H1 (cell line): Measurements from ENCODE around the gene JOSD2. TPM values are rescaled to one million over a fixed set of nuclear protein-coding genes. Genes with fewer than 3 reads are reported as not detected.

Experiments
- CTCF ChIA-PET: fragments of 300-600 bp; sonication (Branson Sonifier 250); formaldehyde crosslinking; loops from one replicate; lab custom pipeline; 2021; ENCODE audit not compliant: partially characterized antibody; lab: Charles Lee
- POLR2A ChIA-PET: fragments of 300-600 bp; sonication (Branson Sonifier 250); formaldehyde crosslinking; loops from one replicate; lab custom pipeline; 2021; ENCODE audit warnings: inconsistent platforms; ENCODE audit not compliant: partially characterized antibody; lab: Charles Lee
- DNase-seq, 2 experiments: peaks; one replicate each; pipeline versions ENCODE4 v3.0.0 to v3.0.0-alpha.2; 2010 to 2022; ENCODE audit warnings: low spot score in 2 of 2, low read depth in 1 of 2, mixed read lengths in 1 of 2
- FAIRE-seq: peaks from 2 replicates; lab custom pipeline; 2011; peaks lifted over from hg19 to GRCh38; lab: Jason Lieb, UNC
- H2AFZ ChIP-seq: 2 replicates; pipeline ENCODE4 v1.8.1; 2012; ENCODE audit warnings: low read length, inconsistent platforms
- H2AK5ac ChIP-seq: 2 replicates; pipeline ENCODE4 v1.6.1; 2013; ENCODE audit warnings: low read depth, low read length
- H2BK120ac ChIP-seq: replicated peaks from 2 replicates; pipeline ENCODE3; 2013; ENCODE audit warnings: low read depth, low read length, inconsistent platforms
- H2BK12ac ChIP-seq: 2 replicates; pipeline ENCODE4 v1.6.1; 2013; ENCODE audit warnings: low read depth, low read length
- H2BK15ac ChIP-seq: 2 replicates; pipeline ENCODE4 v1.6.1; 2013; ENCODE audit warnings: low read length
- H2BK20ac ChIP-seq: 2 replicates; pipeline ENCODE4 v1.6.1; 2013; ENCODE audit warnings: low read length
- H2BK5ac ChIP-seq: 2 replicates; pipeline ENCODE4 v1.6.1; 2013; ENCODE audit warnings: low read depth, low read length
- H3K14ac ChIP-seq: 2 replicates; pipeline ENCODE4 v1.6.1; 2013; ENCODE audit warnings: inconsistent platforms; ENCODE audit not compliant: insufficient read length
- H3K18ac ChIP-seq: 2 replicates; pipeline ENCODE4 v1.6.1; 2013; ENCODE audit warnings: low read length; ENCODE audit errors: extremely low read depth
- H3K23ac ChIP-seq: 2 replicates; pipeline ENCODE4 v1.6.1; 2013; ENCODE audit warnings: inconsistent platforms; ENCODE audit not compliant: insufficient read length
- H3K23me2 ChIP-seq: 2 replicates; pipeline ENCODE4 v1.6.1; 2013; ENCODE audit warnings: low read depth, low read length
- H3K27ac ChIP-seq: 2 replicates; pipeline ENCODE4 v1.6.1; 2011; ENCODE audit warnings: low read depth, low read length, inconsistent platforms
- H3K27me3 ChIP-seq, 4 experiments: replicated peaks in 1 of 4; 1 replicate in 1 of 4; 2 replicates in 3 of 4; pipeline versions ENCODE4 v1.6.1 to v1.8.1; 2011 to 2013; ENCODE audit warnings: low read length in 3 of 4, mild to moderate bottlenecking in 3 of 4, inconsistent platforms in 2 of 4, mixed read lengths in 2 of 4, moderate library complexity in 1 of 4; ENCODE audit not compliant: control insufficient read depth in 3 of 4, insufficient read depth in 3 of 4; ENCODE audit errors: extremely low read depth in 1 of 4
- H3K36me3 ChIP-seq, 4 experiments: 2 replicates each; pipeline versions ENCODE4 v1.6.1 to v1.8.1; 2011 to 2013; ENCODE audit warnings: mild to moderate bottlenecking in 4 of 4, low read length in 3 of 4, moderate library complexity in 2 of 4, control low read depth in 1 of 4, inconsistent platforms in 1 of 4; ENCODE audit not compliant: insufficient read depth in 4 of 4, control insufficient read depth in 2 of 4
- H3K4ac ChIP-seq: replicated peaks from 2 replicates; pipeline ENCODE3; 2013; ENCODE audit warnings: low read length, low read depth, mixed read lengths, inconsistent platforms; ENCODE audit not compliant: insufficient read length
- H3K4me1 ChIP-seq, 4 experiments: replicated peaks in 1 of 4; 1 replicate in 1 of 4; 2 replicates in 3 of 4; pipeline versions ENCODE4 v1.6.1 to v1.8.1; 2011 to 2013; ENCODE audit warnings: low read length in 3 of 4, inconsistent platforms in 2 of 4, mixed read lengths in 1 of 4; ENCODE audit not compliant: insufficient read depth in 4 of 4, control insufficient read depth in 3 of 4
- H3K4me2 ChIP-seq, 2 experiments: 2 replicates each; pipeline versions ENCODE4 v1.6.1 to v1.8.1; 2011 to 2013; ENCODE audit warnings: low read depth in 2 of 2, low read length in 2 of 2, control low read depth in 1 of 2, inconsistent platforms in 1 of 2, mild to moderate bottlenecking in 1 of 2; ENCODE audit not compliant: insufficient read depth in 1 of 2
- H3K4me3 ChIP-seq, 4 experiments: fragments of 200-600, 300-600 bp in 1 of 4; sonication (generic), shearing (Covaris generic), sonication (Bioruptor Twin) in 1 of 4; 2 replicates each; pipeline versions ENCODE4 v1.5.1 to v1.8.1; 2011 to 2016; ENCODE audit warnings: low read length in 4 of 4, low read depth in 3 of 4, control low read depth in 2 of 4, inconsistent platforms in 2 of 4, mild to moderate bottlenecking in 2 of 4, mixed read lengths in 1 of 4, moderate library complexity in 1 of 4; ENCODE audit not compliant: insufficient read depth in 2 of 4; ENCODE audit errors: extremely low read depth in 1 of 4
- H3K56ac ChIP-seq: replicated peaks from 2 replicates; pipeline ENCODE3; 2013; ENCODE audit warnings: low read depth, mild to moderate bottlenecking, mixed read lengths, low read length, inconsistent platforms; ENCODE audit not compliant: insufficient read length
- H3K79me1 ChIP-seq: 2 replicates; pipeline ENCODE4 v1.6.1; 2013; ENCODE audit warnings: low read depth, low read length, control low read depth
- H3K79me2 ChIP-seq, 2 experiments: 2 replicates each; pipeline versions ENCODE4 v1.6.1 to v1.8.1; 2012 to 2013; ENCODE audit warnings: low read length in 2 of 2, mild to moderate bottlenecking in 2 of 2, inconsistent platforms in 1 of 2; ENCODE audit not compliant: insufficient read depth in 2 of 2, control insufficient read depth in 1 of 2
- H3K9ac ChIP-seq, 4 experiments: replicated peaks in 1 of 4; 1 replicate in 1 of 4; 2 replicates in 3 of 4; pipeline versions ENCODE4 v1.6.1 to v1.8.1; 2011 to 2013; ENCODE audit warnings: low read depth in 3 of 4, low read length in 3 of 4, control low read depth in 2 of 4, mild to moderate bottlenecking in 2 of 4, moderate library complexity in 2 of 4, inconsistent platforms in 1 of 4; ENCODE audit errors: extremely low read depth in 1 of 4
- H3K9me3 ChIP-seq, 2 experiments: 2 replicates each; pipeline versions ENCODE4 v1.6.1 to v1.8.1; 2012 to 2013; ENCODE audit warnings: mild to moderate bottlenecking in 2 of 2, moderate library complexity in 2 of 2, control low read depth in 1 of 2, inconsistent platforms in 1 of 2, low read depth in 1 of 2, low read length in 1 of 2, mixed read lengths in 1 of 2; ENCODE audit not compliant: insufficient read depth in 2 of 2
- H4K20me1 ChIP-seq, 2 experiments: replicated peaks in 1 of 2; 2 replicates each; pipeline versions ENCODE3 to v1.8.1; 2011 to 2013; ENCODE audit warnings: inconsistent platforms in 2 of 2, low read length in 2 of 2, mild to moderate bottlenecking in 1 of 2; ENCODE audit not compliant: insufficient read depth in 2 of 2, control insufficient read depth in 1 of 2
- H4K5ac ChIP-seq: 2 replicates; pipeline ENCODE4 v1.6.1; 2013; ENCODE audit warnings: low read length, low read depth, mixed read lengths, inconsistent platforms; ENCODE audit not compliant: insufficient read length
- H4K8ac ChIP-seq: 2 replicates; pipeline ENCODE4 v1.8.0; 2013; ENCODE audit warnings: mild to moderate bottlenecking, moderate library complexity, low read length, inconsistent platforms; ENCODE audit not compliant: insufficient read depth; ENCODE audit errors: extremely low read depth
- H4K91ac ChIP-seq: replicated peaks from 2 replicates; pipeline ENCODE3; 2013; ENCODE audit warnings: low read length, mixed read lengths, inconsistent platforms; ENCODE audit not compliant: insufficient read length
- CBX5 ChIP-seq: fragments of 300-800, 300-1000 bp; sonication (generic); IDR thresholded peaks from 2 replicates; pipeline ENCODE4 v1.7.1; 2016; ENCODE audit warnings: antibody characterized with exemption, low read length, low read depth
- CEBPB ChIP-seq: IDR thresholded peaks from 2 replicates; pipeline ENCODE4 v1.6.1; 2012; ENCODE audit warnings: low read depth, low read length
- CHD1 ChIP-seq: IDR thresholded peaks from 2 replicates; pipeline ENCODE4 v1.6.1; 2012; ENCODE audit warnings: low read depth, low read length, improper control_type of control experiment
- JUND ChIP-seq: IDR thresholded peaks from 2 replicates; pipeline ENCODE4 v1.6.1; 2011; ENCODE audit warnings: mild to moderate bottlenecking, improper control_type of control experiment, low read length
- MAX ChIP-seq: IDR thresholded peaks from 2 replicates; pipeline ENCODE4 v1.6.1; 2012; ENCODE audit warnings: inconsistent platforms
- NRF1 ChIP-seq: IDR thresholded peaks from 2 replicates; pipeline ENCODE4 v1.6.1; 2011; ENCODE audit warnings: mild to moderate bottlenecking, low read depth, low read length, improper control_type of control experiment
- POLR2A ChIP-seq, 2 experiments: IDR thresholded peaks; 1 replicate in 1 of 2; 2 replicates in 1 of 2; pipeline ENCODE4 v1.6.1; 2011; ENCODE audit warnings: low read depth in 2 of 2, low read length in 2 of 2, mild to moderate bottlenecking in 2 of 2; ENCODE audit errors: control extremely low read depth in 1 of 2
- RFX5 ChIP-seq: IDR thresholded peaks from 2 replicates; pipeline ENCODE4 v1.6.1; 2011; ENCODE audit warnings: low read depth, low read length, improper control_type of control experiment, borderline replicate concordance
- SP4 ChIP-seq: IDR thresholded peaks from 2 replicates; pipeline ENCODE4 v1.6.1; 2012; ENCODE audit warnings: low read length, inconsistent platforms
- SRF ChIP-seq: IDR thresholded peaks from 2 replicates; pipeline ENCODE4 v1.6.1; 2011; ENCODE audit warnings: mild to moderate bottlenecking, low read depth, low read length, moderate library complexity
- SUZ12 ChIP-seq: fragments of 200-600 bp; sonication (generic); IDR thresholded peaks from 2 replicates; pipeline ENCODE4 v1.6.1; 2012; ENCODE audit warnings: mild to moderate bottlenecking, inconsistent platforms, low read length, moderate library complexity, mixed read lengths
- WGBS, 2 experiments: shearing (Covaris generic) in 1 of 2; methylation state at CpG; one replicate each; pipeline versions ENCODE4 v1.1.6 to v1.1.7; 2013 to 2015; ENCODE audit warnings: low lambda C conversion rate in 2 of 2, mixed read lengths in 2 of 2, inconsistent platforms in 1 of 2, low coverage in 1 of 2, missing lambda C conversion rate in 1 of 2; ENCODE audit not compliant: insufficient replicate concordance in 2 of 2, insufficient coverage in 1 of 2, insufficient read length in 1 of 2; ENCODE audit errors: extremely low coverage in 1 of 2, missing lambda C conversion rate in 1 of 2; 5-methylcytosine and 5-hydroxymethylcytosine counted together
- polyA plus RNA-seq, 7 experiments: library from polyadenylated mRNA; depleted of rRNA in 3 of 7; stranded (reverse) in 5 of 7; unstranded in 2 of 7; fragments of >200 nt in 5 of 7; fragments of 200-250 nt in 2 of 7; gene quantifications; 1 replicate in 5 of 7; 2 replicates in 1 of 7; 4 replicates in 1 of 7; pipeline versions ENCODE4 v1.2.1 to v1.2.3, GENCODE V29; 2011 to 2013; ENCODE audit warnings: missing spikeins in 2 of 7, mixed read lengths in 2 of 7
- total RNA-seq: library from RNA; stranded (reverse); fragmentation: NEBNext Ultra II Directional; extraction: Animal tissue kit (Norgen Biotek cat#: 25700); gene quantifications from 2 replicates; pipeline ENCODE4 v1.2.1, GENCODE V29; 2021

The JOSD2 gene
- total and polyA plus RNA-seq, 2 of the 8 experiments (the other 6 are each of a cell fraction or from before 2014, with no cell fraction given), result 1.9 to 6.6 TPM

- Histone ChIP-seq H2BK12ac (no peak overlapping the region), H4K8ac (no peak overlapping the region), H2BK120ac (no peak overlapping the region), H2AFZ (no peak overlapping the region), H3K79me2 (no peaks in the 10 kb centered on the region), H3K56ac (no peak overlapping the region), H3K9ac (no peak overlapping the region), H3K4ac (no peak overlapping the region), H3K27me3 (no peaks in the 10 kb centered on the region; a peak in 1 of 7 replicates), H3K23ac (no peak overlapping the region), H3K4me3 (no peak overlapping the region), H2BK20ac (no peak overlapping the region), H3K4me1 (peaks cover 0 to 3% (median 0%) of the 10 kb centered on the region in 4 experiments; a peak in 2 of 7 replicates), H3K18ac (no peak overlapping the region), H3K9me3 (no peaks in the 10 kb centered on the region), H3K4me2 (no peak overlapping the region), H3K14ac (no peak overlapping the region), H3K79me1 (no peaks in the 10 kb centered on the region), H2AK5ac (no peak overlapping the region), H4K91ac (no peak overlapping the region), H4K20me1 (peaks cover 0 to 3% of the 10 kb centered on the region in 2 experiments), H2BK5ac (no peak overlapping the region), H2BK15ac (no peak overlapping the region), H3K36me3 (no peaks in the 10 kb centered on the region), H4K5ac (no peak overlapping the region), H3K27ac (no peak overlapping the region), H3K23me2 (peaks cover 7% of the 10 kb centered on the region; the same call in 1 of the 2 replicates)
- TF ChIP-seq MAX (no peak), SRF (no peak), SP4 (no peak), JUND (no peak), POLR2A (IDR thresholded peaks at IDR 0.05; ENCODE audit: control extremely low read depth in 1 of 2, low read depth in 2 of 2, low read length in 2 of 2) (no peak), RFX5 (no peak), CBX5 (no peak), NRF1 (no peak), CHD1 (no peak), SUZ12 (no peak), CEBPB (no peak)
- ChIA-PET POLR2A (interaction anchor here (0.7 to 1.3 kb wide), 3 partner anchors 41 to 310 kb away, joined by 3 read pairs; partner anchors contain the start of gene SPIB), CTCF (interaction anchor here (1.0 to 1.2 kb wide), 2 partner anchors 11 to 22 kb away, joined by 3 read pairs; no protein-coding TSS in a partner anchor)
- FAIRE-seq (no peak), DNase-seq (no peak)
- 81% methylated on average over 9 of the region's 32 CpGs; no CpG with 5 or more reads in 1 of the 2 experiments for WGBS, 2 experiments
Measured at GRCh38 chr19:50459067-50459456, 51.9 kb downstream of the JOSD2 start.
